MV-4-11 (cell line): ENCODE results near the gene CTNNA1.
"Not testable (repeated sequence)": the region's sequence is repeated elsewhere in the genome, so short reads cannot be mapped to it uniquely, and the experiment has no call there.

ENCODE experiments used
- DNase-seq: peaks from one replicate; lab custom pipeline; 2025; lab: John Stamatoyannopoulos, UW

Gene CTNNA1

GRCh38 chr5:138752951-138753793 is at the start of gene CTNNA1:
CTNNA1 (plus strand) TSS chr5:138753425; CDS start chr5:138781925, 28,500 bp downstream.
- peak; percentile 21 for DNase-seq

- DNase-seq, result not testable (repeated sequence)
These were observed 49.4 kb upstream of the CTNNA1 start for GRCh38 chr5:138703777-138704176.

GRCh38 chr5:138705007-138705406 is 48.2 kb upstream of the CTNNA1 start:
- no peak for DNase-seq

- no peak for DNase-seq
These were observed 47.7 kb upstream of the CTNNA1 start for GRCh38 chr5:138705567-138705966.

GRCh38 chr5:138706655-138707480 is 46.4 kb upstream of the CTNNA1 start:
- peak; percentile 72 for DNase-seq

GRCh38 chr5:138708791-138709190 is 44.4 kb upstream of the CTNNA1 start:
- DNase-seq, result no peak

- no peak for DNase-seq
These were observed 44.0 kb upstream of the CTNNA1 start for GRCh38 chr5:138709202-138709601.

GRCh38 chr5:138711087-138711486 is 42.1 kb upstream of the CTNNA1 start:
- DNase-seq, result no peak

GRCh38 chr5:138711811-138712210 is 41.4 kb upstream of the CTNNA1 start:
- no peak for DNase-seq

- no peak for DNase-seq
These were observed 40.9 kb upstream of the CTNNA1 start for GRCh38 chr5:138712324-138712723.

GRCh38 chr5:138712791-138713190 is 40.4 kb upstream of the CTNNA1 start:
- DNase-seq, result no peak

GRCh38 chr5:138713247-138713646 is 40.0 kb upstream of the CTNNA1 start:
- DNase-seq, result no peak

GRCh38 chr5:138714694-138715093 is 38.5 kb upstream of the CTNNA1 start:
- no peak for DNase-seq

- DNase-seq, result not testable (repeated sequence)
These were observed 37.2 kb upstream of the CTNNA1 start for GRCh38 chr5:138715931-138716432.

GRCh38 chr5:138716456-138716924 is 36.7 kb upstream of the CTNNA1 start:
- DNase-seq, result no peak

GRCh38 chr5:138717399-138717798 is 35.8 kb upstream of the CTNNA1 start:
- no peak for DNase-seq

- no peak for DNase-seq
These were observed 33.4 kb upstream of the CTNNA1 start for GRCh38 chr5:138719811-138720210.

GRCh38 chr5:138720840-138721239 is 32.4 kb upstream of the CTNNA1 start:
- DNase-seq, result no peak

GRCh38 chr5:138721979-138722378 is 31.2 kb upstream of the CTNNA1 start:
- DNase-seq, result no peak

GRCh38 chr5:138722544-138723177 is 30.6 kb upstream of the CTNNA1 start:
- peak; percentile 43 for DNase-seq

- peak; percentile 90 for DNase-seq
These were observed 28.6 kb upstream of the CTNNA1 start for GRCh38 chr5:138724470-138725146.
